PC-9 (cell line): ENCODE measurements around the gene WDR7. TPM values are rescaled to one million over a fixed set of nuclear protein-coding genes. Genes with fewer than 3 reads are reported as not detected.

Experiments
- BruUV-seq: library from RNA; stranded (reverse); fragments of 400-500 nt; replicated peaks from 2 replicates; lab custom pipeline; 2021; lab: Mats Ljungman, UMichigan
- CTCF ChIA-PET: fragments of 300-600 bp; sonication (Branson Sonifier 250); formaldehyde crosslinking; loops from one replicate; lab custom pipeline; 2022; ENCODE audit warnings: antibody characterized with exemption; lab: Charles Lee
- POLR2A ChIA-PET: fragments of 300-600 bp; sonication (Branson Sonifier 250); formaldehyde crosslinking; loops from one replicate; lab custom pipeline; 2022; ENCODE audit warnings: antibody characterized with exemption; ENCODE audit not compliant: unreplicated experiment; lab: Charles Lee
- DNase-seq, 2 experiments: peaks; one replicate each; pipeline versions ENCODE4 v3.0.0 to v3.0.0-alpha.2; 2015 to 2022; ENCODE audit warnings: mixed read lengths in 1 of 2
- H2AFZ ChIP-seq: fragments of 200-600 bp; sonication (generic); 2 replicates; pipeline ENCODE4 v1.8.1; 2017; ENCODE audit warnings: antibody characterized with exemption
- H3F3A ChIP-seq: fragments of 200-600 bp; sonication (generic); 2 replicates; pipeline ENCODE4 v1.8.1; 2017; ENCODE audit warnings: antibody characterized with exemption, mild to moderate bottlenecking, low read depth; ENCODE audit not compliant: insufficient read depth
- H3K27ac ChIP-seq: fragments of 200-600 bp; sonication (generic); 2 replicates; pipeline ENCODE4 v1.6.1; 2016; ENCODE audit warnings: mixed run types
- H3K27me3 ChIP-seq: fragments of 200-600 bp; sonication (generic); 2 replicates; pipeline ENCODE4 v1.6.1; 2016; ENCODE audit warnings: low read depth, mixed run types; ENCODE audit not compliant: insufficient read depth
- H3K36me3 ChIP-seq: fragments of 200-600 bp; sonication (generic); 2 replicates; pipeline ENCODE4 v1.6.1; 2016; ENCODE audit warnings: low read depth, mixed run types
- H3K4me1 ChIP-seq: fragments of 200-600 bp; sonication (generic); replicated peaks from 2 replicates; pipeline ENCODE4 v1.6.1; 2016; ENCODE audit warnings: mixed run types; ENCODE audit not compliant: insufficient read depth
- H3K4me2 ChIP-seq: fragments of 200-600 bp; sonication (generic); 2 replicates; pipeline ENCODE4 v1.6.1; 2017; ENCODE audit warnings: mixed run types
- H3K4me3 ChIP-seq: fragments of 200-600 bp; sonication (generic); 2 replicates; pipeline ENCODE4 v1.6.1; 2016; ENCODE audit warnings: mixed run types
- H3K79me2 ChIP-seq: fragments of 200-600 bp; sonication (generic); 2 replicates; pipeline ENCODE4 v1.6.1; 2017; ENCODE audit warnings: low read depth, mixed run types
- H3K9me2 ChIP-seq: fragments of 200-600 bp; sonication (generic); 2 replicates; pipeline ENCODE4 v1.8.1; 2017; ENCODE audit warnings: mild to moderate bottlenecking; ENCODE audit not compliant: insufficient read depth
- H3K9me3 ChIP-seq: fragments of 200-600 bp; sonication (generic); 2 replicates; pipeline ENCODE4 v1.8.1; 2016; ENCODE audit warnings: low read depth; ENCODE audit not compliant: insufficient read depth
- H4K20me1 ChIP-seq: fragments of 200-600 bp; sonication (generic); 2 replicates; pipeline ENCODE4 v1.8.1; 2017; ENCODE audit not compliant: insufficient read depth
- EZH2 ChIP-seq: fragments of 200-600 bp; sonication (generic); IDR thresholded peaks from 2 replicates; pipeline ENCODE4 v1.8.0; 2017; ENCODE audit warnings: antibody characterized with exemption, low read depth
- intact Hi-C: fragments of 100-400 bp; cut with micrococcal nuclease; formaldehyde crosslinking; loops from one replicate; pipeline ENCODE4 v1.10.0; 2022; ENCODE audit not compliant: unreplicated experiment
- total RNA-seq: library from RNA; stranded (reverse); gene quantifications from 2 replicates; pipeline ENCODE4 v1.2.3, GENCODE V29; 2021
- TF ChIP-seq, protein P1 (sequence below): fragments of 200-600 bp; sonication (generic); conservative IDR thresholded peaks from 2 replicates; pipeline ENCODE4 v1.6.1; 2017; ENCODE audit warnings: mixed run types, antibody characterized with exemption, mild to moderate bottlenecking, moderate library complexity

Gene WDR7
- total RNA-seq, 1 experiment from 2014 or later = 7.7 TPM

DNA sequence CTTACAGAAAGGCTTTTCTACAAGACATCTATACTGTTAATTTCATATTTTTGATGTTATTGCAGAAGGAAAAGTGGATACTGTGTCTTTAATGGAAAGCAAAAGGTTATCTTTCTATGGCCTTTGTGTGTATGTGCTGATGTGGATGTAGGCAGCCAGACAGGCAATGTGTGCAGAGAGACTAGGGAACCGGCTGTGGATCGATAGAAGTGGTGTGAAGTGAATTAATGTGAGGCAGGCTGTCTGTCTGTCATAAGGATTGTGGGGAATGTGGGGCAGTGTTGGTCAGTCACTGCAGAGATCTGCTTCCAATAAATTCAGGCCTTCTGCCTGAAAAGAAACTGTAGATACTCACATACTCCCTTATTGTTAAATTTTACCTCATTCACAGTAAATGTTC is 156.7 kb downstream of the WDR7 start:
- no peaks in the 10 kb centered on the region; the same call in 1 of the 2 replicates for H3F3A ChIP-seq
- H3K9me3 ChIP-seq = no peaks in the 10 kb centered on the region
- H3K79me2 ChIP-seq = no peaks in the 10 kb centered on the region
- no peaks in the 10 kb centered on the region for H4K20me1 ChIP-seq
- TF ChIP-seq EZH2 = no peak
- TF ChIP-seq, protein P1, sequence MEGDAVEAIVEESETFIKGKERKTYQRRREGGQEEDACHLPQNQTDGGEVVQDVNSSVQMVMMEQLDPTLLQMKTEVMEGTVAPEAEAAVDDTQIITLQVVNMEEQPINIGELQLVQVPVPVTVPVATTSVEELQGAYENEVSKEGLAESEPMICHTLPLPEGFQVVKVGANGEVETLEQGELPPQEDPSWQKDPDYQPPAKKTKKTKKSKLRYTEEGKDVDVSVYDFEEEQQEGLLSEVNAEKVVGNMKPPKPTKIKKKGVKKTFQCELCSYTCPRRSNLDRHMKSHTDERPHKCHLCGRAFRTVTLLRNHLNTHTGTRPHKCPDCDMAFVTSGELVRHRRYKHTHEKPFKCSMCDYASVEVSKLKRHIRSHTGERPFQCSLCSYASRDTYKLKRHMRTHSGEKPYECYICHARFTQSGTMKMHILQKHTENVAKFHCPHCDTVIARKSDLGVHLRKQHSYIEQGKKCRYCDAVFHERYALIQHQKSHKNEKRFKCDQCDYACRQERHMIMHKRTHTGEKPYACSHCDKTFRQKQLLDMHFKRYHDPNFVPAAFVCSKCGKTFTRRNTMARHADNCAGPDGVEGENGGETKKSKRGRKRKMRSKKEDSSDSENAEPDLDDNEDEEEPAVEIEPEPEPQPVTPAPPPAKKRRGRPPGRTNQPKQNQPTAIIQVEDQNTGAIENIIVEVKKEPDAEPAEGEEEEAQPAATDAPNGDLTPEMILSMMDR = no peak
- no peak overlapping the region for H2AFZ ChIP-seq
- DNase-seq = no peak
- intact Hi-C loops = no loop called here
- H3K27ac ChIP-seq = no peak overlapping the region
- no peaks in the 10 kb centered on the region for H3K36me3 ChIP-seq
- ChIA-PET POLR2A (no interaction called here), CTCF (no interaction called here)
- no peak overlapping the region for H3K4me3 ChIP-seq
- no peak overlapping the region for H3K4me2 ChIP-seq
- no peaks in the 10 kb centered on the region for H3K27me3 ChIP-seq
- no TSS peak for BruUV-seq
- H3K4me1 ChIP-seq = no peaks in the 10 kb centered on the region
- H3K9me2 ChIP-seq = no peaks in the 10 kb centered on the region

- no peaks in the 10 kb centered on the region for H3K79me2 ChIP-seq
- ChIA-PET CTCF (no interaction called here), POLR2A (no interaction called here)
- no peak overlapping the region for H2AFZ ChIP-seq
- H3F3A ChIP-seq = no peaks in the 10 kb centered on the region; the same call in 1 of the 2 replicates
- no peaks in the 10 kb centered on the region for H3K27me3 ChIP-seq
- no peak overlapping the region for H3K27ac ChIP-seq
- no peak for DNase-seq
- H3K4me3 ChIP-seq = no peak overlapping the region
- no TSS peak for BruUV-seq
- TF ChIP-seq, protein P1 = no peak
- no peaks in the 10 kb centered on the region for H3K36me3 ChIP-seq
- H4K20me1 ChIP-seq = no peaks in the 10 kb centered on the region
- no peak overlapping the region for H3K4me2 ChIP-seq
- intact Hi-C loops = no loop called here
- no peaks in the 10 kb centered on the region for H3K9me3 ChIP-seq
- no peaks in the 10 kb centered on the region for H3K4me1 ChIP-seq
- H3K9me2 ChIP-seq = no peaks in the 10 kb centered on the region
Observed at GRCh38 chr18:56812674-56813073, 161.5 kb downstream of the WDR7 start.

DNA sequence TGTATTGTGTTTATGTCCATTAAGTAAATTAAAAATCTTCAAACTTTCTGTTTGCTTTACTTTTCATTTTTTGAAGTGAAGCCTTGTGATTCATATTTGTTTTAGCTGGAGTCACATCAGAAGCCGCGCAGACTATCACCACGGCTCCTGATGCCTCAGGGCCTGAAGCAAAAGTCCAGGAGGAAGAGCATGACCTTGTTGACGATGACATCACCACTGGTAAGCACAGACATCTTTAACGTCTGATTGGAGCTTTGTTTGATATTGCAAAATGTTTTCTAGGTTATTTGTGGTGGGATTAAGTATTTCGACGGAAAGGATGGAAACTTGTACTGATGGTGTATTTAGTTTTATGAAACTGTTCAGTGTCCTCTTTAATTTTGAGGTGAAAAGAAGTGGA is 164.8 kb downstream of the WDR7 start:
- H3K27ac ChIP-seq = no peak overlapping the region

More for the DNA sequence above, 164.8 kb downstream of the WDR7 start:
- CTCF ChIA-PET = no interaction called here
- H3K4me1 ChIP-seq = no peaks in the 10 kb centered on the region
- POLR2A ChIA-PET = no interaction called here
- no peaks in the 10 kb centered on the region for H3F3A ChIP-seq
- DNase-seq = no peak
- no peaks in the 10 kb centered on the region for H3K27me3 ChIP-seq
- intact Hi-C loops = no loop called here
- no peaks in the 10 kb centered on the region for H3K9me3 ChIP-seq
- no TSS peak for BruUV-seq
- no peaks in the 10 kb centered on the region for H3K79me2 ChIP-seq
- H3K4me2 ChIP-seq = no peak overlapping the region
- H3K9me2 ChIP-seq = no peaks in the 10 kb centered on the region
- H3K4me3 ChIP-seq = no peak overlapping the region
- H4K20me1 ChIP-seq = no peaks in the 10 kb centered on the region
- H2AFZ ChIP-seq = no peak overlapping the region
- no peak for TF ChIP-seq EZH2
- TF ChIP-seq, protein P1 = no peak
- no peaks in the 10 kb centered on the region for H3K36me3 ChIP-seq
